ENCODE measurements around the gene EFNA2.

Gene EFNA2

DNA sequence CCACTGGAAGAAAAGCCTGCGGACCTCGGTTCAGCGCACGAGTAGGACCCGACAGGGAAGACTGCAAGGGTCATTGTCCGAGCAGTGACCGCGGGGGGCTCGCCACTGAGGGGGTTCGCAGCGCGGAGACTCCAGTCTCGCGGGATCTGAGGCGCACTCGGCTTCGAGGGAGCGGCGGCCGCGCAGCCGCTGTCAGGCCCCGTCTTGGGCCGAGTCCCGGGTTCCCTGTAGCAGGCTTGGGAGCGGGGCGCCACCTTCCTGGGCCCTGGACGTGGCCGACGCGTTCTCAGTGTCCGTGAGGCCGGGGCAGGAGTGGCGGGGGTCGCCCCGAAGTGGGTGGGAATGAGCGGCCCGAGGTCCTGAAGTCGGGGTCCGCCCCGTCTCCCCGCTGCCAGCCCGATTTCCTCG is 10.8 kb upstream of the EFNA2 start:
- Histone ChIP-seq H3K4me2 (ENCODE audit: insufficient read depth, low read length, poor library complexity, severe bottlenecking) (peak overlapping the region; percentile 60), H2AFZ (ENCODE audit: low read length) (no peak overlapping the region), H2BK5ac (ENCODE audit: low read length) (peak overlapping the region; percentile 99), H3K36me3 (replicated peaks in 1 of 2; ENCODE audit: control insufficient read depth in 2 of 2, insufficient read depth in 2 of 2, low read length in 2 of 2) (peaks cover 51 to 77% of the 10 kb centered on the region in 2 donors), H4K8ac (ENCODE audit: low read depth, low read length) (no peak overlapping the region), H3K79me1 (ENCODE audit: low read depth, low read length) (peaks cover 18% of the 10 kb centered on the region), H3K4ac (ENCODE audit: low read length) (no peak overlapping the region), H3K18ac (ENCODE audit: low read length) (peak overlapping the region; percentile 83), H2BK15ac (ENCODE audit: low read length) (peak overlapping the region; percentile 51), H3K14ac (ENCODE audit: low read length) (no peak overlapping the region), H3K4me1 (ENCODE audit: control insufficient read depth in 2 of 2, insufficient read depth in 1 of 2, low read depth in 1 of 2, low read length in 2 of 2) (peaks cover 22 to 27% of the 10 kb centered on the region in 2 donors), H3K9ac (ENCODE audit: low read depth, low read length, poor library complexity) (peak overlapping the region; percentile 82), H2BK12ac (ENCODE audit: low read length) (no peak overlapping the region), H3K4me3 (ENCODE audit: low read length in 2 of 2) (peak overlapping the region; percentile 71 to 77), H2AK5ac (ENCODE audit: low read depth, low read length) (peak overlapping the region; percentile 82), H3K27ac (replicated peaks; ENCODE audit: low read length) (peak overlapping the region; percentile 100), H3K27me3 (ENCODE audit: control insufficient read depth in 3 of 3, insufficient read depth in 3 of 3, low read depth in 1 of 3, low read length in 3 of 3) (no peaks in the 10 kb centered on the region), H4K91ac (ENCODE audit: low read depth, low read length, poor library complexity) (peak overlapping the region; percentile 54), H3K9me3 (replicated peaks in 1 of 2; ENCODE audit: control insufficient read depth in 2 of 2, insufficient read depth in 1 of 2, low read depth in 1 of 2, low read length in 2 of 2) (no peaks in the 10 kb centered on the region), H2BK120ac (ENCODE audit: low read depth, low read length) (no peak overlapping the region), H3K23ac (ENCODE audit: low read depth, low read length, poor library complexity) (peak overlapping the region; percentile 99)
- DNase-seq (ENCODE audit: low spot score), result no peak
- no CpG with 5 or more reads among the region's 44 CpGs for WGBS, 2 donors (ENCODE audit: extremely low coverage in 2 of 2, insufficient read length in 2 of 2, insufficient replicate concordance in 1 of 2)

GRCh38 chr19:1275260-1275975 is 10.3 kb upstream of the EFNA2 start, which contains the start of gene FAM174C:
Gene FAM174C, plus strand, starts transcription at chr19:1275530. Its CDS starts 20 bp downstream, at chr19:1275550.
- Histone ChIP-seq H3K18ac (ENCODE audit: low read length) (peak within 1 kb of the TSS; percentile 99), H2BK120ac (ENCODE audit: low read depth, low read length) (no peak within 1 kb of the TSS), H4K91ac (ENCODE audit: low read depth, low read length, poor library complexity) (peak within 1 kb of the TSS; percentile 99), H3K9me3 (replicated peaks in 1 of 2; ENCODE audit: control insufficient read depth in 2 of 2, insufficient read depth in 1 of 2, low read depth in 1 of 2, low read length in 2 of 2) (no peaks in the 10 kb centered on the region), H3K27ac (replicated peaks; ENCODE audit: low read length) (peak within 1 kb of the TSS; percentile 100), H3K79me1 (ENCODE audit: low read depth, low read length) (peaks cover 16% of the 10 kb centered on the region), H2BK5ac (ENCODE audit: low read length) (peak within 1 kb of the TSS; percentile 99), H3K4me3 (ENCODE audit: low read length in 2 of 2) (peak within 1 kb of the TSS; percentile 77 to 96), H2AFZ (ENCODE audit: low read length) (peak within 1 kb of the TSS; percentile 87), H2BK12ac (ENCODE audit: low read length) (peak within 1 kb of the TSS; percentile 93), H2AK5ac (ENCODE audit: low read depth, low read length) (peak within 1 kb of the TSS; percentile 98), H3K36me3 (replicated peaks in 1 of 2; ENCODE audit: control insufficient read depth in 2 of 2, insufficient read depth in 2 of 2, low read length in 2 of 2) (peaks cover 53 to 72% of the 10 kb centered on the region in 2 donors), H3K14ac (ENCODE audit: low read length) (peak within 1 kb of the TSS; percentile 90), H3K23ac (ENCODE audit: low read depth, low read length, poor library complexity) (peak within 1 kb of the TSS; percentile 99), H3K4me1 (ENCODE audit: control insufficient read depth in 2 of 2, insufficient read depth in 1 of 2, low read depth in 1 of 2, low read length in 2 of 2) (peaks cover 19 to 22% of the 10 kb centered on the region in 2 donors), H3K4ac (ENCODE audit: low read length) (peak within 1 kb of the TSS; percentile 97), H3K9ac (ENCODE audit: low read depth, low read length, poor library complexity) (peak within 1 kb of the TSS; percentile 100), H2BK15ac (ENCODE audit: low read length) (peak within 1 kb of the TSS; percentile 98), H3K4me2 (ENCODE audit: insufficient read depth, low read length, poor library complexity, severe bottlenecking) (peak within 1 kb of the TSS; percentile 95), H4K8ac (ENCODE audit: low read depth, low read length) (peak within 1 kb of the TSS; percentile 75), H3K27me3 (ENCODE audit: control insufficient read depth in 3 of 3, insufficient read depth in 3 of 3, low read depth in 1 of 3, low read length in 3 of 3) (no peaks in the 10 kb centered on the region)
- DNase-seq (ENCODE audit: low spot score), result peak; percentile 93
- no CpG with 5 or more reads among the region's 98 CpGs for WGBS, 2 donors (ENCODE audit: extremely low coverage in 2 of 2, insufficient read length in 2 of 2, insufficient replicate concordance in 1 of 2)

DNA sequence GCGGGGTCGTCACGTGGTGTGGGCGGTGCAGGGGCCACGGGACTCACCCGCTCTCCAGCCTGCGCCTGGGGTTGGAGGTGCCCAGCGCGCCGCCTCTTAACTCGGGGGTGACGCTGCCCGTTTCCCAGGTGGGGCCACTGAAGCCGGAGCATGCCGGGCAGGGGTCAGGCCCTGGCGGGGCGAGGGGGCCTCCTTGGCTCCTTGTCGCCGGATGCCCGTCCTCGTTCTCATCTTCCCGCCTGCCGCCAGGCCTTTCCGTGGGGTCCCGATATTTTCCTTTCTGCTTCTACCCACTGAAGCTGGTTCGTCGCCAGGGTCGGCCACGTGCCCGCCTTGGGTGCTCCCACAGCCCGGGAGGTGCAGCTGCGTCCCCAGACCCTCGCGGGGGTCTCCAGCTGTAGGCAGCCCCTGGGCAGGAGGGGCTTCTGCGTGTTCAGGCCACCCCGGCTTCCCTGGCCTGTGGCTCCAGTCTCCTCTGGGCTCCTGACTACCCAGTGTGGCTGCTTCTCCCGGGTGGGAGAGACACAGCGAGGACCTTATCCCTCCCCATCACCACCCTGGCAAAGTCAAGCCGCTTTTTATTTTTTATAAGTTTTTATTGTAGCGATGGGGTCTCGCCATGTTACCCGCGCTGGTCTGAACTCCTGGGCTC is 9.6 kb upstream of the EFNA2 start:
- Histone ChIP-seq H3K9ac (ENCODE audit: low read depth, low read length, poor library complexity) (peak overlapping the region; percentile 94), H2BK120ac (ENCODE audit: low read depth, low read length) (no peak overlapping the region), H3K14ac (ENCODE audit: low read length) (peak overlapping the region; percentile 84), H3K27ac (replicated peaks; ENCODE audit: low read length) (peak overlapping the region; percentile 77), H3K18ac (ENCODE audit: low read length) (peak overlapping the region; percentile 94), H2BK15ac (ENCODE audit: low read length) (peak overlapping the region; percentile 98), H2AFZ (ENCODE audit: low read length) (peak overlapping the region; percentile 87), H3K79me1 (ENCODE audit: low read depth, low read length) (peaks cover 15% of the 10 kb centered on the region), H3K4ac (ENCODE audit: low read length) (peak overlapping the region; percentile 97), H3K27me3 (ENCODE audit: control insufficient read depth in 3 of 3, insufficient read depth in 3 of 3, low read depth in 1 of 3, low read length in 3 of 3) (no peaks in the 10 kb centered on the region), H2BK5ac (ENCODE audit: low read length) (peak overlapping the region; percentile 91), H4K8ac (ENCODE audit: low read depth, low read length) (peak overlapping the region; percentile 72), H2BK12ac (ENCODE audit: low read length) (peak overlapping the region; percentile 93), H4K91ac (ENCODE audit: low read depth, low read length, poor library complexity) (no peak overlapping the region), H3K4me2 (ENCODE audit: insufficient read depth, low read length, poor library complexity, severe bottlenecking) (peak overlapping the region; percentile 85), H3K9me3 (replicated peaks in 1 of 2; ENCODE audit: control insufficient read depth in 2 of 2, insufficient read depth in 1 of 2, low read depth in 1 of 2, low read length in 2 of 2) (no peaks in the 10 kb centered on the region), H3K23ac (ENCODE audit: low read depth, low read length, poor library complexity) (peak overlapping the region; percentile 99), H3K4me1 (ENCODE audit: control insufficient read depth in 2 of 2, insufficient read depth in 1 of 2, low read depth in 1 of 2, low read length in 2 of 2) (peaks cover 15 to 16% of the 10 kb centered on the region in 2 donors), H2AK5ac (ENCODE audit: low read depth, low read length) (peak overlapping the region; percentile 98), H3K36me3 (replicated peaks in 1 of 2; ENCODE audit: control insufficient read depth in 2 of 2, insufficient read depth in 2 of 2, low read length in 2 of 2) (peaks cover 48 to 65% of the 10 kb centered on the region in 2 donors), H3K4me3 (ENCODE audit: low read length in 2 of 2) (peak overlapping the region; percentile 77 to 84)
- DNase-seq (ENCODE audit: low spot score), result no peak
- WGBS, 2 donors (ENCODE audit: extremely low coverage in 2 of 2, insufficient read length in 2 of 2, insufficient replicate concordance in 1 of 2), result no CpG with 5 or more reads among the region's 43 CpGs

DNA sequence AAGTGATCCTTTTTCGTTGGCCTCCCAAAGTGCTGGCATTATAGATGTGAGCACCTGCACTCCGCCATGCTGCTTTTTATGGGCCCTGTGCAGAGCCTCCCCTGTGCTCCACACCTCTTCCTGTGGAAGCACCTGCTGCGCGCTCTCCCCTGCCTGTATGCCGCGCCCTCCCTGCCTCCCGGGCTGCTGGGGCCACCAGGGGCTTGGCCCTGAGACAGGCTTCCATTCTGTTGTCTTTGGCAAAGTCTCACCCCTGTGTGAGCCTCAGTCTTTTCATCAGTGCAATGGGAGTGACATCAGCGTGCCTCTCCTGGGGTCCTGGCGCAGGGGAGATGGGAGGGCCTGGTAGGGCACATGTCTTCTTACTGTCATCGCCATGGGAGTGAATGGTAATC is 9.0 kb upstream of the EFNA2 start:
- Histone ChIP-seq H3K9me3 (replicated peaks in 1 of 2; ENCODE audit: control insufficient read depth in 2 of 2, insufficient read depth in 1 of 2, low read depth in 1 of 2, low read length in 2 of 2) (no peaks in the 10 kb centered on the region), H3K23ac (ENCODE audit: low read depth, low read length, poor library complexity) (peak overlapping the region; percentile 21), H3K4me2 (ENCODE audit: insufficient read depth, low read length, poor library complexity, severe bottlenecking) (peak overlapping the region; percentile 85), H3K4me3 (ENCODE audit: low read length in 2 of 2) (peak overlapping the region in 1 of 2 donors; percentile 77), H3K27ac (replicated peaks; ENCODE audit: low read length) (no peak overlapping the region), H2BK15ac (ENCODE audit: low read length) (peak overlapping the region; percentile 98), H3K4ac (ENCODE audit: low read length) (no peak overlapping the region), H2AFZ (ENCODE audit: low read length) (no peak overlapping the region), H3K27me3 (ENCODE audit: control insufficient read depth in 3 of 3, insufficient read depth in 3 of 3, low read depth in 1 of 3, low read length in 3 of 3) (no peaks in the 10 kb centered on the region), H3K14ac (ENCODE audit: low read length) (no peak overlapping the region), H4K91ac (ENCODE audit: low read depth, low read length, poor library complexity) (no peak overlapping the region), H3K79me1 (ENCODE audit: low read depth, low read length) (peaks cover 12% of the 10 kb centered on the region), H3K18ac (ENCODE audit: low read length) (peak overlapping the region; percentile 11), H4K8ac (ENCODE audit: low read depth, low read length) (no peak overlapping the region), H3K4me1 (ENCODE audit: control insufficient read depth in 2 of 2, insufficient read depth in 1 of 2, low read depth in 1 of 2, low read length in 2 of 2) (peaks cover 14% of the 10 kb centered on the region in 2 donors), H3K36me3 (replicated peaks in 1 of 2; ENCODE audit: control insufficient read depth in 2 of 2, insufficient read depth in 2 of 2, low read length in 2 of 2) (peaks cover 43 to 60% of the 10 kb centered on the region in 2 donors), H2BK12ac (ENCODE audit: low read length) (no peak overlapping the region), H2AK5ac (ENCODE audit: low read depth, low read length) (peak overlapping the region; percentile 98), H2BK5ac (ENCODE audit: low read length) (no peak overlapping the region), H2BK120ac (ENCODE audit: low read depth, low read length) (no peak overlapping the region), H3K9ac (ENCODE audit: low read depth, low read length, poor library complexity) (no peak overlapping the region)
- WGBS, 2 donors (ENCODE audit: extremely low coverage in 2 of 2, insufficient read length in 2 of 2, insufficient replicate concordance in 1 of 2), result no CpG with 5 or more reads among the region's 10 CpGs
- no peak for DNase-seq (ENCODE audit: low spot score)

Measured in neuronal stem cell (in vitro differentiated cells).